SK-N-SH treated with all-trans-retinoic acid at 6 μM for 48 hours (cell line): ENCODE data around the gene CDKN1A.

Source experiments
- ATAC-seq: fragments of 200-7000 bp; cut with Tn5 transposase; 3 replicates; pipeline ENCODE4 v1.9.1; 2020; ENCODE audit warnings: mild to moderate bottlenecking, moderate library complexity
- ARNTL ChIP-seq: fragments of 450-650 bp; formaldehyde crosslinking; IDR thresholded peaks from 2 replicates; pipeline ENCODE4 v1.5.0; 2020; ENCODE audit warnings: low read depth, mild to moderate bottlenecking, moderate library complexity, borderline replicate concordance
- BACH2 ChIP-seq: fragments of 250-450 bp; sonication (Bioruptor Pico); IDR thresholded peaks from 2 replicates; pipeline ENCODE4 v1.9.0; 2021; ENCODE audit warnings: mild to moderate bottlenecking, borderline replicate concordance
- CREB5 ChIP-seq: fragments of 250-450 bp; sonication (Bioruptor Pico); IDR thresholded peaks from 2 replicates; pipeline ENCODE4 v1.5.1; 2020; ENCODE audit warnings: low read depth, mild to moderate bottlenecking, moderate library complexity
- CSDC2 ChIP-seq: fragments of 250-450 bp; sonication (Bioruptor Pico); IDR thresholded peaks from 2 replicates; pipeline ENCODE4 v1.5.0; 2020; ENCODE audit warnings: mild to moderate bottlenecking, moderate library complexity
- ESRRG ChIP-seq: fragments of 250-450 bp; sonication (Bioruptor Pico); IDR thresholded peaks from 2 replicates; pipeline ENCODE4 v1.6.1; 2021; ENCODE audit warnings: mild to moderate bottlenecking
- GLIS3 ChIP-seq: fragments of 250-450 bp; sonication (Bioruptor Pico); IDR thresholded peaks from 2 replicates; pipeline ENCODE4 v1.5.0; 2020; ENCODE audit warnings: mild to moderate bottlenecking, moderate library complexity
- OSR1 ChIP-seq: fragments of 250-450 bp; sonication (Bioruptor Pico); IDR thresholded peaks from 2 replicates; pipeline ENCODE4 v1.8.0; 2022; ENCODE audit warnings: moderate library complexity, mild to moderate bottlenecking, inconsistent platforms
- RARB ChIP-seq: fragments of 250-450 bp; sonication (Bioruptor Pico); IDR thresholded peaks from 2 replicates; pipeline ENCODE4 v1.8.0; 2021; ENCODE audit warnings: mild to moderate bottlenecking, moderate library complexity
- SNAI2 ChIP-seq: fragments of 250-450 bp; sonication (Bioruptor Pico); IDR thresholded peaks from 2 replicates; pipeline ENCODE4 v1.5.0; 2020; ENCODE audit warnings: mild to moderate bottlenecking, moderate library complexity
- TOX ChIP-seq: fragments of 250-450 bp; sonication (Bioruptor Pico); IDR thresholded peaks from 2 replicates; pipeline ENCODE4 v1.8.0; 2021; ENCODE audit warnings: mild to moderate bottlenecking, moderate library complexity, borderline replicate concordance
- TSHZ2 ChIP-seq: fragments of 250-450 bp; sonication (Bioruptor Pico); IDR thresholded peaks from 2 replicates; pipeline ENCODE4 v1.5.0; 2020; ENCODE audit warnings: mild to moderate bottlenecking, moderate library complexity
- ZC3H10 ChIP-seq: fragments of 250-450 bp; sonication (Bioruptor Pico); IDR thresholded peaks from 2 replicates; pipeline ENCODE4 v1.5.1; 2021; ENCODE audit warnings: mild to moderate bottlenecking, moderate library complexity
- ZFP3 ChIP-seq: fragments of 250-450 bp; sonication (Bioruptor Pico); IDR thresholded peaks from 2 replicates; pipeline ENCODE4 v1.5.0; 2020; ENCODE audit warnings: mild to moderate bottlenecking, moderate library complexity
- ZFP30 ChIP-seq: fragments of 450-650 bp; formaldehyde crosslinking; IDR thresholded peaks from 2 replicates; pipeline ENCODE4 v1.5.0; 2022; ENCODE audit warnings: mild to moderate bottlenecking, moderate library complexity
- ZNF70 ChIP-seq: fragments of 450-650 bp; formaldehyde crosslinking; IDR thresholded peaks from 2 replicates; pipeline ENCODE4 v1.5.0; 2020; ENCODE audit warnings: mild to moderate bottlenecking, moderate library complexity
- TF ChIP-seq, protein P1 (sequence below): fragments of 250-450 bp; sonication (Bioruptor Pico); IDR thresholded peaks from 2 replicates; pipeline ENCODE4 v1.8.0; 2020; ENCODE audit warnings: mild to moderate bottlenecking, moderate library complexity, borderline replicate concordance

The CDKN1A gene

DNA sequence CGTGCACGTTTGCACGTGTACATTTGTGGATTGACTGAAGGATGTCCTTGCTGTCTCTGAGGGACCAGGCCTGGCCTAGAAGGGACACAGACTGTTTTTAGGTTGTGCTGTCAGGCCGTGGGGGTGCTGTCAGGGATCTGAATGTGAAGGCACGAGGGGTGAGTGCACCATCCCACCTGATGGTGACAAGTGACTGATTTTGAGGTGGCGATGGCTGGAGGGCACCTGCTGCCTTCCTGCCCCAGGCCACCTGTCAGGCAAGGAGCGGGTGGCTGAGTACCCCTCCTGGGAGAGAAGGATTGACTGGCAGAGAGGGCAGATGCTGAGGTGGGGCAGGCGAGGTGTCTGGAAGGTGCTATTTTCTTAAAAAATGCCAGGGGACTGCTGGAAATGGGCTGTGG lies 20.4 kb downstream of the CDKN1A start (continued):
- no peak for TF ChIP-seq TSHZ2 (CRISPR knock-in tag)
- no peak for TF ChIP-seq ZFP3 (CRISPR knock-in tag)

DNA sequence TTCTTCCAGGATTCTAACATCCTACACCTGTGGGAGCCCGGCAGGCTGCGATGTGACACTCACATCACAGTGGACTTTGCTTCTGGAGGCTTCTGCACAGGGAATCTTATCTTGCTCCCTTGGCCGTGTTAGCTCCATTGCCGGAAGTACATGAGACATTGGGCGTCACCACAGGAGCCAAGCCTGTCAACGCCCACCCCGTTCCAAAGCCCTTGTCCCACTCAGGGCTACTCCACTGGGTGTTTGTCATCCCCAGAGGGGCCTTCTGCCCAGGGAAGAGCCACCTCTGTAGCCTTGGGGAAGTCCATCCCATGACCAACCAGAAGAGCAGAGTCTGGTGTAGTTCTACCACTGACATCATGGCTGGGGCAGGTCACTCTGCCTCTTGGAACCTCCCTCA lies 20.8 kb downstream of the CDKN1A start:
- no peak for TF ChIP-seq ZC3H10 (CRISPR knock-in tag)
- TF ChIP-seq, all 23 proteins: peak for 0
- no peak for ATAC-seq

GRCh38 chr6:36700071-36700812 lies 21.7 kb downstream of the CDKN1A start:
- ATAC-seq: no peak
- TF ChIP-seq OSR1 (CRISPR knock-in tag) (no peak), CREB5 (no peak), ZNF70 (CRISPR knock-in tag) (no peak), ARNTL (no peak), ZC3H10 (CRISPR knock-in tag) (no peak), ESRRG (no peak), CSDC2 (CRISPR knock-in tag) (no peak), SNAI2 (CRISPR knock-in tag) (no peak), TSHZ2 (CRISPR knock-in tag) (no peak), ZFP3 (CRISPR knock-in tag) (no peak), ZFP30 (CRISPR knock-in tag) (no peak), BACH2 (CRISPR knock-in tag) (no peak), RARB (no peak)
- TF ChIP-seq, protein P1, sequence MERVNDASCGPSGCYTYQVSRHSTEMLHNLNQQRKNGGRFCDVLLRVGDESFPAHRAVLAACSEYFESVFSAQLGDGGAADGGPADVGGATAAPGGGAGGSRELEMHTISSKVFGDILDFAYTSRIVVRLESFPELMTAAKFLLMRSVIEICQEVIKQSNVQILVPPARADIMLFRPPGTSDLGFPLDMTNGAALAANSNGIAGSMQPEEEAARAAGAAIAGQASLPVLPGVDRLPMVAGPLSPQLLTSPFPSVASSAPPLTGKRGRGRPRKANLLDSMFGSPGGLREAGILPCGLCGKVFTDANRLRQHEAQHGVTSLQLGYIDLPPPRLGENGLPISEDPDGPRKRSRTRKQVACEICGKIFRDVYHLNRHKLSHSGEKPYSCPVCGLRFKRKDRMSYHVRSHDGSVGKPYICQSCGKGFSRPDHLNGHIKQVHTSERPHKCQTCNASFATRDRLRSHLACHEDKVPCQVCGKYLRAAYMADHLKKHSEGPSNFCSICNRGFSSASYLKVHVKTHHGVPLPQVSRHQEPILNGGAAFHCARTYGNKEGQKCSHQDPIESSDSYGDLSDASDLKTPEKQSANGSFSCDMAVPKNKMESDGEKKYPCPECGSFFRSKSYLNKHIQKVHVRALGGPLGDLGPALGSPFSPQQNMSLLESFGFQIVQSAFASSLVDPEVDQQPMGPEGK (CRISPR knock-in tag): no peak

DNA sequence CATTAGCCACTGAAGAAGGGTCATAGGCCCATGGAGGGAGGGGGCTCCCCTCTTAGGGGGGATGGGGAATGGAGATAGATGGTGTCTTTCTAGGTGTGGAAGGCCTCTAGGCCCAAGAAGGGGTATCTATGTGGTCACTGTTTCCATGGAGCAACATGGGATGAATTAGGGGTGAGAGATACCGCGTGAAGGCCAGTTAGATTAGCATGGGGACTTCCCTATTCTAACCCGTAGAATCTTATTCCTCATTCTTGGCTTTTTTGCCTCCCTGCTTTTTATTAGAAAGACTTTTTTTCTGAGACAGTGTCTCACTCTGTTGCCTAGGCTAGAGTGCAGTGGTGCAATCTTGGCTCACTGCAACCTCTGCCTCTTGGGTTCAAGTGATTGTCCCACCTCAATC lies 22.3 kb downstream of the CDKN1A start:
- ATAC-seq: no peak
- TF ChIP-seq, protein P1 (CRISPR knock-in tag): no peak
- no peak for TF ChIP-seq TOX
- TF ChIP-seq TSHZ2 (CRISPR knock-in tag): no peak
- no peak for TF ChIP-seq CSDC2 (CRISPR knock-in tag)
- TF ChIP-seq GLIS3 (CRISPR knock-in tag): no peak
- TF ChIP-seq ZFP3 (CRISPR knock-in tag): no peak
